GM12875 (cell line): ENCODE measurements around the gene SAFB2.

ENCODE experiments used
- H3K4me3 ChIP-seq: one replicate; pipeline ENCODE4 v1.5.1; 2011; ENCODE audit warnings: low read depth, low read length, control low read depth
- CTCF ChIP-seq: IDR thresholded peaks from 2 replicates; pipeline ENCODE4 v1.5.1; 2011; ENCODE audit warnings: low read depth, mild to moderate bottlenecking, control low read depth, inconsistent platforms, low read length, moderate library complexity, borderline replicate concordance; ENCODE audit not compliant: insufficient read depth

Gene SAFB2

GRCh38 chr19:5553892-5554291, 68.7 kb downstream of the SAFB2 start:
- no peak for TF ChIP-seq CTCF
- H3K4me3 ChIP-seq: no peak overlapping the region

- H3K4me3 ChIP-seq: no peak overlapping the region
- peak; percentile 35; the same call in 1 of the 2 replicates for TF ChIP-seq CTCF
Observed at GRCh38 chr19:5547881-5548280, 74.7 kb downstream of the SAFB2 start.

GRCh38 chr19:5545984-5546383, 76.6 kb downstream of the SAFB2 start:
- H3K4me3 ChIP-seq: no peak overlapping the region
- no peak for TF ChIP-seq CTCF

GRCh38 chr19:5545051-5545450, 77.5 kb downstream of the SAFB2 start:
- no peak overlapping the region for H3K4me3 ChIP-seq
- TF ChIP-seq CTCF: no peak

- TF ChIP-seq CTCF: no peak
Observed at GRCh38 chr19:5542665-5543064, 79.9 kb downstream of the SAFB2 start.

GRCh38 chr19:5541456-5541855, 81.1 kb downstream of the SAFB2 start:
- no peak for TF ChIP-seq CTCF

More at GRCh38 chr19:5542665-5543064, 79.9 kb downstream of the SAFB2 start:
- H3K4me3 ChIP-seq: no peak overlapping the region

GRCh38 chr19:5540208-5540607, 82.4 kb downstream of the SAFB2 start:
- TF ChIP-seq CTCF: no peak
- no peak overlapping the region for H3K4me3 ChIP-seq

More at GRCh38 chr19:5541456-5541855, 81.1 kb downstream of the SAFB2 start:
- no peak overlapping the region for H3K4me3 ChIP-seq
